GM12801 (cell line): Measurements from ENCODE around the gene EFNA5.

Source experiments
- CTCF ChIP-seq: IDR thresholded peaks from one replicate; pipeline ENCODE4 v1.5.1; 2011; ENCODE audit warnings: control low read depth; ENCODE audit not compliant: insufficient read length; ENCODE audit errors: extremely low read depth

Gene EFNA5

GRCh38 chr5:107437986-107438510 is 232.7 kb downstream of the EFNA5 start:
- no peak for TF ChIP-seq CTCF

- no peak for TF ChIP-seq CTCF
Measured at GRCh38 chr5:107437154-107437553, 233.6 kb downstream of the EFNA5 start.

- no peak for TF ChIP-seq CTCF
Measured at GRCh38 chr5:107436201-107436600, 234.5 kb downstream of the EFNA5 start.

GRCh38 chr5:107435061-107435460 is 235.7 kb downstream of the EFNA5 start:
- no peak for TF ChIP-seq CTCF

GRCh38 chr5:107431998-107432397 is 238.7 kb downstream of the EFNA5 start:
- no peak for TF ChIP-seq CTCF

GRCh38 chr5:107431536-107431935 is 239.2 kb downstream of the EFNA5 start:
- TF ChIP-seq CTCF = no peak

- no peak for TF ChIP-seq CTCF
Measured at GRCh38 chr5:107430071-107430625, 240.6 kb downstream of the EFNA5 start.
